Rectal smooth muscle tissue (tissue), 1 donor: ENCODE data around the gene HHIPL2.

Experiments
- H3K27ac ChIP-seq: one replicate; pipeline ENCODE4 v1.7.0; 2013; ENCODE audit warnings: low read depth, low read length, inconsistent platforms
- H3K27me3 ChIP-seq: one replicate; pipeline ENCODE4 v1.7.0; 2013; ENCODE audit warnings: low read length; ENCODE audit not compliant: control insufficient read depth, insufficient read depth
- H3K36me3 ChIP-seq: one replicate; pipeline ENCODE4 v1.7.0; 2013; ENCODE audit warnings: low read length; ENCODE audit not compliant: control insufficient read depth, insufficient read depth
- H3K4me1 ChIP-seq: one replicate; pipeline ENCODE4 v1.7.0; 2013; ENCODE audit warnings: low read length; ENCODE audit not compliant: control insufficient read depth, insufficient read depth
- H3K4me3 ChIP-seq: one replicate; pipeline ENCODE4 v1.7.0; 2013; ENCODE audit warnings: low read length
- H3K9ac ChIP-seq: one replicate; pipeline ENCODE4 v1.7.0; 2013; ENCODE audit warnings: low read length

Gene HHIPL2

GRCh38 chr1:222557574-222557973 is 9.7 kb upstream of the HHIPL2 start:
- Histone ChIP-seq H3K9ac (no peak overlapping the region), H3K36me3 (peaks cover 5% of the 10 kb centered on the region), H3K27ac (no peak overlapping the region), H3K4me1 (no peaks in the 10 kb centered on the region), H3K27me3 (no peaks in the 10 kb centered on the region), H3K4me3 (no peak overlapping the region)

- Histone ChIP-seq H3K36me3 (peaks cover 5% of the 10 kb centered on the region), H3K27me3 (no peaks in the 10 kb centered on the region), H3K9ac (no peak overlapping the region), H3K4me3 (no peak overlapping the region), H3K27ac (no peak overlapping the region), H3K4me1 (no peaks in the 10 kb centered on the region)
Measured at GRCh38 chr1:222557148-222557547, 9.2 kb upstream of the HHIPL2 start.

- Histone ChIP-seq H3K36me3 (peaks cover 5% of the 10 kb centered on the region), H3K27ac (no peak overlapping the region), H3K27me3 (no peaks in the 10 kb centered on the region), H3K4me1 (no peaks in the 10 kb centered on the region), H3K4me3 (no peak overlapping the region), H3K9ac (no peak overlapping the region)
Measured at GRCh38 chr1:222555992-222556615, 8.2 kb upstream of the HHIPL2 start.

- Histone ChIP-seq H3K27me3 (no peaks in the 10 kb centered on the region), H3K4me1 (no peaks in the 10 kb centered on the region), H3K36me3 (peaks cover 5% of the 10 kb centered on the region), H3K9ac (no peak overlapping the region), H3K27ac (no peak overlapping the region), H3K4me3 (no peak overlapping the region)
Measured at GRCh38 chr1:222554177-222554576, 6.3 kb upstream of the HHIPL2 start.

- Histone ChIP-seq H3K36me3 (peaks cover 5% of the 10 kb centered on the region), H3K27ac (no peak overlapping the region), H3K4me1 (no peaks in the 10 kb centered on the region), H3K9ac (no peak overlapping the region), H3K4me3 (no peak overlapping the region), H3K27me3 (no peaks in the 10 kb centered on the region)
Measured at GRCh38 chr1:222552882-222553281, 5.0 kb upstream of the HHIPL2 start.

- H3K4me3 ChIP-seq = no peak overlapping the region
- H3K36me3 ChIP-seq = no peaks in the 10 kb centered on the region
- H3K27me3 ChIP-seq = no peaks in the 10 kb centered on the region
- no peaks in the 10 kb centered on the region for H3K4me1 ChIP-seq
- no peak overlapping the region for H3K9ac ChIP-seq
- no peak overlapping the region for H3K27ac ChIP-seq
Measured at GRCh38 chr1:222547260-222547614, 667 bp downstream of the HHIPL2 start.

GRCh38 chr1:222546548-222547259 is 1.2 kb downstream of the HHIPL2 start:
- Histone ChIP-seq H3K4me3 (no peak overlapping the region), H3K27ac (no peak overlapping the region), H3K4me1 (no peaks in the 10 kb centered on the region), H3K36me3 (no peaks in the 10 kb centered on the region), H3K9ac (no peak overlapping the region), H3K27me3 (no peaks in the 10 kb centered on the region)

- Histone ChIP-seq H3K27ac (no peak overlapping the region), H3K4me1 (no peaks in the 10 kb centered on the region), H3K4me3 (no peak overlapping the region), H3K36me3 (no peaks in the 10 kb centered on the region), H3K27me3 (no peaks in the 10 kb centered on the region), H3K9ac (no peak overlapping the region)
Measured at GRCh38 chr1:222546091-222546490, 1.8 kb downstream of the HHIPL2 start.

GRCh38 chr1:222543817-222544216 is 4.1 kb downstream of the HHIPL2 start:
- Histone ChIP-seq H3K9ac (no peak overlapping the region), H3K4me1 (no peaks in the 10 kb centered on the region)

GRCh38 chr1:222540598-222540995 is 7.3 kb downstream of the HHIPL2 start:
- Histone ChIP-seq H3K4me1 (no peaks in the 10 kb centered on the region), H3K9ac (no peak overlapping the region), H3K27me3 (no peaks in the 10 kb centered on the region), H3K36me3 (no peaks in the 10 kb centered on the region), H3K4me3 (no peak overlapping the region), H3K27ac (no peak overlapping the region)

More at GRCh38 chr1:222543817-222544216, 4.1 kb downstream of the HHIPL2 start:
- Histone ChIP-seq H3K36me3 (no peaks in the 10 kb centered on the region), H3K27ac (no peak overlapping the region), H3K27me3 (no peaks in the 10 kb centered on the region), H3K4me3 (no peak overlapping the region)

GRCh38 chr1:222539951-222540597 is 7.8 kb downstream of the HHIPL2 start:
- Histone ChIP-seq H3K27me3 (no peaks in the 10 kb centered on the region), H3K9ac (no peak overlapping the region), H3K36me3 (no peaks in the 10 kb centered on the region), H3K4me1 (no peaks in the 10 kb centered on the region), H3K4me3 (no peak overlapping the region), H3K27ac (no peak overlapping the region)

GRCh38 chr1:222535455-222535854 is 12.4 kb downstream of the HHIPL2 start:
- H3K4me3 ChIP-seq = no peak overlapping the region
- no peaks in the 10 kb centered on the region for H3K27me3 ChIP-seq
- H3K36me3 ChIP-seq = no peaks in the 10 kb centered on the region
- H3K27ac ChIP-seq = no peak overlapping the region
- no peak overlapping the region for H3K9ac ChIP-seq
- no peaks in the 10 kb centered on the region for H3K4me1 ChIP-seq

- Histone ChIP-seq H3K27me3 (no peaks in the 10 kb centered on the region), H3K4me1 (no peaks in the 10 kb centered on the region), H3K27ac (no peak overlapping the region), H3K4me3 (no peak overlapping the region), H3K36me3 (no peaks in the 10 kb centered on the region), H3K9ac (no peak overlapping the region)
Measured at GRCh38 chr1:222530852-222531251, 17.1 kb downstream of the HHIPL2 start.
